Stimulated activated CD8-positive, alpha-beta memory T cell treated with anti-CD3 and anti-CD28 coated beads, Interleukin-15, amount 100 ng/mL, for 24 hours (primary cell): ENCODE measurements around the gene ATP9B.

Source experiments
- DNase-seq: peaks from one replicate; pipeline ENCODE4 v3.0.0-alpha.2; 2020; ENCODE audit warnings: low read depth

Gene ATP9B

DNA sequence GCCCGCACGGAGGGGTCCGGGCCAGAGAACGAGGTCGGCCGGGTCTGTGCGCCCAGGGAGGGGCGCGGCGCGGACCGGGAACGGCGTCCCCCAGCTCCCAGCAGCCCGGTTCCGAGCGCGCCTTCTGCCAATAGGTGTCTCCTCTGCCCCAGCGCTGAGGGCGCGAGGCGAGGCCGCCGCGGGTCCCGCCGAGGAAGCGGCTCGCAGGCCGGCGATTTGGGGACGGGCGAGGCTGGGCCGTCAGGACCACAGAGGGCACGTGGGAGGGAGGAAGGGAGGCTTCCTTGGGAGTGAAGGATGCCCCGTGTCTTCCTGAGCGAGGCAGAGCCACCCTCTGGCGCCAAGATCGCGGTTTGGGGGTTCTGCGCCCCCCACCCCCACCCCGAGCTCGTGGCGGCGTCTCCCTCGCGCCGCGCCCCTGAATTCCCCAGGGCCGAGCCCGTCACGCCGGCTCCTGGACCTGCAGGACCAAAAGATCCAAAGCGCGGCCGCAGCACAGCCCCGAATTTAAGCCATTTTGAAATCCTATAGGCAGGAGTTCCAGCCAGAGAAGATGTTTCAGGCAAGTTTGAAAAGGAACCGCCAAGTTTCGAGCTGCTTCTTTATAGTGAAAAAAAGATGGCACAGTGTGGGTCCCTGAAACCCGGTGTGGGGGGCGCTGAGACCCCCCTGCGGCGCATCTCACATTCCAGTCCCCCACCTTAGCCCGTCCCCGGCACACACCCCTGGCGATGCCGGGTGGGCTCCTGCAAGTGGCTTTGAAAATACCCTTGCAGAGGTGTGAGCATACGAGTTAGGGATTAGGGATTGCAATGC lies 327.4 kb downstream of the ATP9B start:
- DNase-seq = no peak

GRCh38 chr18:79397247-79397829 lies 328.1 kb downstream of the ATP9B start:
- DNase-seq = no peak

DNA sequence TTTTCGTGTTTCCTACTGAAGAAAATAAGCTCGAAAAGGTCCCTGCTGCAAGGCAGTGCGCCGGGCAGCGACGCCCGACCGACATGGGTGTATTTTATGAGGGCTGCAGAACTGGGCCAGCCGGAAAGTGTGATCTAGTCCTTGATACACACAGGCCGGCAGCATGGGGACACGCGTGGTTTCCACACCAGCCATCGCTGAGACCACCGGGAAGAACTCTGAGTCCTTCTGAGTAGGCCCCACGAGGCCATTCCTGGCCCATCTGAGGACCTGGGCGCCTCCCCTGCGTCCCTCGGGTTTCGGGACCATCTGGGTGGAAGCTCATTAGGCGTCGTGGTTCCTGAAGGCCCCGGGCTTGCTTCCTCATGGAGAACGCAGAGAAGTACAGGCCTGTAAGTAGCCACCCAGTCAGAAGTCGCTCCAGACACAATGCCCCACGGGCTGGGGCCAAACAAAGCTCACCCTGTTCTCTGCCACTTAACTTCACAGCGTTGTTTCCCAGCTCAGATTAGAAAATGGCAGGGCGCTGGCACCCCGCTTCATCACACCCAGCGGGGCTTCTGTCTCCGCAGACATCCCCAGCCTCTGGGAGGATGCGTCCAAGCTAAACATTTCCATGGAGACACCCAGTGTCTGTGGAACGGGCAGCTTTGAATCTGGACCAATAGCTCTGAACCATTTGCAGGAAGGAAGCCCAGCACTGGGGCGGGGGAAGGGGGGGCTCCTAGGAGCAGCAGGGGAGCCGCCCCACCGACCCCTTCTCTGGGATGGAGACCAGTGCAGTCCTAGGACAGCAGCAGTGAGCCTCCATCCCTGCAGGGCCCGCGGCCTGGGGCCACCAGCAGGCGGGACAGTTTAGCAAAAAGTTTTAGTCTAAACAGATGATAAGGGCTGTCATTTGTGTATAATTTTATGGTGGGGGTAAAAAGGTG lies 328.9 kb downstream of the ATP9B start:
- DNase-seq = no peak

GRCh38 chr18:79399275-79400081 lies 330.3 kb downstream of the ATP9B start:
- DNase-seq = no peak

DNA sequence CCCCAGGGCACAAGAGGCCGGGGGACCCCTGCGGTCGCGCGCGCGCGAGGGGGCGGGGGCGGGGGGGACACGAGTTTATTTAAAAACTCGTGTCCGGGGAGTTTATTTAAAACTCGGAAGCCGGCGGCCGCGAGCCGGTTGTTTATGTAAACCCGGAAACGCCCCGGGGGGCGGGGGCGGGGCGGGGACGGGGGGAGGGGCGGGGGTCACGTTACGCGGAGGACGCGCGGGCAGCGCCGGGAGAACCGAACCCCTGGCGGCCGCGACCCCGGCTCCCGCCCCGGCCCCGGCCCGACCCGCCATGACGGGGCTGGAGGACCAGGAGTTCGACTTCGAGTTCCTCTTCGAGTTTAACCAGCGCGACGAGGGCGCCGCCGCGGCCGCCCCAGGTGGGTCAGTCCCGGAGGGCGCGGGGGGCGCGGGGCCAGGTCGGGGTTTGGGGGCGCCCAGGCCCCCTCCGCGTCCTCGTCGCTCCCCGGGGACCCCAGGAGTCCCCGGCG lies 330.9 kb downstream of the ATP9B start:
- DNase-seq = no peak

GRCh38 chr18:79400591-79401381 lies 331.6 kb downstream of the ATP9B start:
- DNase-seq = no peak

GRCh38 chr18:79401494-79402208 lies 332.5 kb downstream of the ATP9B start:
- DNase-seq = no peak

DNA sequence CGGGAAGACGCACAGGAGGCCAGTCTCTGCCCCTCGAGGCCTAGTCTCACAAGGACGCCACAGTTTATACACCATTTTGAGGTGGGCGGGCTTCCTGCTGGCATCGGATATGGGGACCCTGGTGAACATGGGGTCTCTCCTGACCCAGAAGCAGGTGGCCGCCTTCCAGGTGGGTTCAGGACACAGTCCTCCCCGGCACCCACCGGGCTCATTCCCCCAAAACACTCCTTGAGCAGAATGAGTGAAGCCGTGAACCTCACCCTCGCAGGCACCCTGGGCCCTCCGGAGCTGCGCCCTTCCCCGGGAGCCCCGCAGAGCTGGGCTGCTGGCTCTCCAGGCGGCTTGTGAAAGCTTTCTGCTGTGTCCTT lies 333.0 kb downstream of the ATP9B start:
- no peak for DNase-seq

- DNase-seq = no peak
Measured at GRCh38 chr18:79402977-79403722, 334.0 kb downstream of the ATP9B start.

GRCh38 chr18:79403723-79404566 lies 334.8 kb downstream of the ATP9B start:
- no peak for DNase-seq

- DNase-seq = no peak
Measured at GRCh38 chr18:79404567-79404910, 335.3 kb downstream of the ATP9B start.

DNA sequence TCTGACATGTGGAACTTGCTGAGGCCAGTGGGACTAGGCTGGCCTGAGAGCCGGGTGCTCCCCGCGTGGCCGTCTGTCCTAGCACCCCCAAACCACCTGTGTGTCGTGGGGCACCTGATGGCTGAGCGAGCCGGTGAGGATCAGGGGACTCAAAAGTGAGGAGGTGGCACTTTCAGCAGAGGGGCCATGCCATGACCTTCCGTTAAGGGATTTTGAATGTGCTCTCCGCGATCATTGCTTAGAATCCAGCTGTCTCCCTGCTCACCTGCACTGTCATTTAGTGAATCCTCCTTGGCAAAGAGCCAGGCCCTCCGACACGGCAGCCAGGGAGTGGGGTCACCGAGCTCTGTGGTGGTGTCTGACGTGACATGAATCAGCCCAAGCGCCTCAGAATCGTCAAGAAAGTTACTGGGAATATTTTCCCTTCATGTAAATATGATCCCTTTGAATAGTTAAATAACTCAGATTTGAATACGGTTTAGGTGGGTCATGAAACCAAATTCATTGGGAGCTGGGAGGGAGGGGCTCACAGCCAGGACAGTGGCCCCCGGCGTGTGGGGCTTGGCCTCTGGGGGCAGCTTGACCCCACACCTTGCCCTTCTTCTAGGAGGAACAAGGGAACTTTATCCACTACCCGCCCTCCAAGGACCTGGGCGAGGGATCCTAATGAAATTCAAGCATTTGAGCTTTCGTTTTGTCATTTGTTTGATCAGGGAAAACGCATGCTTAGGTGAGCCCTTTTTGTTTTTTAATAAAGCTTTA lies 336.0 kb downstream of the ATP9B start:
- no peak for DNase-seq

GRCh38 chr18:79405781-79406575 lies 336.8 kb downstream of the ATP9B start:
- no peak for DNase-seq

DNA sequence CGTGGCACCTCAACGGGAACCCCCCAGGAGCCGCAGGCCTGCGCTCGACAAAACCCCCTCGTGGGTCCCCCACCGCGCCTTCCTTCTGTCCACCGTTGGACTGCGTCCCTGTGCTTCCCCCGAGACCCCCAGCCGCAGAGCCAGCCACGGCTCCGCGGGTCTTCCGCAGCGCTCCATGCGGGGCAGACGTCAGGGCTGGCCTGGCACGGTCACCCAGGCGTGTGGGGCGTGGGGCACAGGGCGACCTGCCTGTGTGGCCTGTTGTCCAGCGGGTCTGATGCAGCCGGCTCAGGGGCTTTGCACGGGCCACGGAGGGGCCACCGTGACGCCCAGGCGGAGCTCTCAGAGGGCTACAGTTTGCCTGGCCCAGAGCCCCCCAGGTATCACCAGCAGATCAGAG lies 337.5 kb downstream of the ATP9B start:
- no peak for DNase-seq

GRCh38 chr18:79409313-79409712 lies 340.1 kb downstream of the ATP9B start:
- DNase-seq = no peak

- DNase-seq = no peak
Measured at GRCh38 chr18:79410171-79410641, 341.0 kb downstream of the ATP9B start.
